NOMO-1 treated with DMSO at 0.1 percent for 48 hours (cell line): ENCODE measurements around the gene APBA2.
"Not testable (repeated sequence)": the region's sequence is repeated elsewhere in the genome, so short reads cannot be mapped to it uniquely, and the experiment has no call there.

Source experiments
- DNase-seq: peaks from one replicate; lab custom pipeline; 2025; ENCODE audit not compliant: unreplicated experiment; lab: John Stamatoyannopoulos, UW

The APBA2 gene

DNA sequence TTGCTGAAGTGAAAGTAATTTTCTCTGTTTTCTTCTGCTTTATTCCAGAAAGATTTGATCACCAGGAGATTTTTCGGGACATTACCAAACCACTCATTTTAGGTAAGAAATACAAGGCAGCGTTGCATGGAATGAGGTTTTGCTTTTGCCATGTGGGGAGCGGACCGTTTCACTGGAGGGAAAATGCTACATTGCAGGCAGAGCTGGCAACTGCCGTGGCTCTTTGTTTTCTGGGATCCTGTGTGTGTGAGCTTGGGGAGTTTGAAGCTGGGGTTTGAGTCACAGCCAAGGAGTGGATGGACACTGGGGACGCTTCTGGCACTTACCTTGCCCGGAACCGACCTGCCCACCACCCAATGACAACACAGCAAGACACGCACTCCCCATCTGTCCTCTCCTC, 109.9 kb downstream of the APBA2 start:
- no peak for DNase-seq

DNA sequence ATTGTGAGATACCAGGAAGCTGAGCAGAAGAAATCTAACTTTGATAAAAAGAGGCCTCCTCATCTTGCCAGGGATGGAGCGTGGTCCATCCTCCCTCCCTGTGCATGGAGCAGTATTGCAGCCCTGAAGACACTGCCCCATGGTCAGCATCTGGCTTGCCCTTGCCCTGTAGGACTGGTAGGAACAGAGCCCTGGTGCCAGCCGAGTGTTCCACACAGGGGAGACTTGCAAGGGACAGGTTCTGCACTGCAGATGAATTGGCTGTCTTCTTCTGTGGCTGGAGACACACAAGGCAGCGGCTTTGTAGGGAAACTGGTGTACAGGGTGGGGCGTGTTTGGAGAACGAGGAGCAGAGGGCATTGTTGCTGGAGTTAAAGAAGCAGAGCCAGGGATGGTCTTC, 110.5 kb downstream of the APBA2 start:
- no peak for DNase-seq

DNA sequence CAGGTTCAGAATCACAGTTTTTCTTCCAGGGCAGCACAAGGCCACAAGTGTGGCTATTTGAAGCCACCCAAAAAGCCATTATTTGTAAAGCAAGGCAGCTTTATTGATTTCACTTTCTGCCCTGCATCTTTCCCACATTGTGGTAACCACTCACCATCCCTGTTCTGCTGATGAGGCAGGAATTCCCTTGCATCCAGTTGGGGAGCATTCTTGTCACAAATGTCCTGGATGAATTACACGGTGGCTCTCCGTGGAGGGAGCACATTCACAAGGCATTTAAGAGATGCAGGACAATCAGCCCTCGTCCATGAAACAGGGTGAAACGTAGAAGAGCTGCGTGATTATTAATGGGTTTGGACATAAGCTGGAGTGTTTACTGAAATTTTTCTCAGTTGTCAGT, 111.2 kb downstream of the APBA2 start:
- no peak for DNase-seq

DNA sequence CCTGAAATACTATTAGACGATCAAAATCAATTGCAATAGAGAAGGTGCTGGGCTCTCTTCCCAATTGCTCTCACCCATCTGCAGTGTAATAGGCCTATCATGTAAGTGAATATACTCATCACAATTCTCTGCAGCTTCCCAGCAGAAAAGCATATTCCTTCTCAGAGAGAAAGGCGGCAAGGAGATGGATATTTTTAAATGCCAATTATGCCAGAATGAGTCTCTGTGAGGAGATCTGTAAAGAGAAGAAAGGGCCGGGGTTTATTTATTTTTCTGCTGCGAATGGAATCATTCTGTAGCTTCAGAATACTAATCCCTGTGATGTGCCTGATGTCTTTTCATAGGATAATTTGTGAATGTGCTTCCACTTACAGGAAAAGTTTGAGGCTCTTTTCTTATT, 112.0 kb downstream of the APBA2 start:
- DNase-seq: no peak

DNA sequence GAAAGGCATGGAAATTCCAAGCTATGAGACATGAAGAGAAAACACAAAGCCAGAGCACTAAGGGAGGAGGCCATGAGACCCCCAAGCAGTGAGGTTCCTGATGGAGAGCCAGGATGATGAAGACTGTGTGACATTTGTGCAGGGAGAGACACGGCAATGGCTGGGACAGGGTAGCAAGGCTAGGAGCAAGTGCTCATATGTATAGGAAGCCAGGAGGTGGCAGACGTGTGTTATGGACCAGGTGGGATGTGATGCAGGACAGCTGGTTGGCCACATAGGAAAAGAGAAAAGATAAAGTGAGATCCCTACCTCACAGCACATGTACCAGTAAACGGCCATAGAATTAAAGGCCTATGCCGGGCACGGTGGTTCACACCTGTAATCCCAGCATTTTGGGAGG, 112.7 kb downstream of the APBA2 start:
- no peak for DNase-seq

DNA sequence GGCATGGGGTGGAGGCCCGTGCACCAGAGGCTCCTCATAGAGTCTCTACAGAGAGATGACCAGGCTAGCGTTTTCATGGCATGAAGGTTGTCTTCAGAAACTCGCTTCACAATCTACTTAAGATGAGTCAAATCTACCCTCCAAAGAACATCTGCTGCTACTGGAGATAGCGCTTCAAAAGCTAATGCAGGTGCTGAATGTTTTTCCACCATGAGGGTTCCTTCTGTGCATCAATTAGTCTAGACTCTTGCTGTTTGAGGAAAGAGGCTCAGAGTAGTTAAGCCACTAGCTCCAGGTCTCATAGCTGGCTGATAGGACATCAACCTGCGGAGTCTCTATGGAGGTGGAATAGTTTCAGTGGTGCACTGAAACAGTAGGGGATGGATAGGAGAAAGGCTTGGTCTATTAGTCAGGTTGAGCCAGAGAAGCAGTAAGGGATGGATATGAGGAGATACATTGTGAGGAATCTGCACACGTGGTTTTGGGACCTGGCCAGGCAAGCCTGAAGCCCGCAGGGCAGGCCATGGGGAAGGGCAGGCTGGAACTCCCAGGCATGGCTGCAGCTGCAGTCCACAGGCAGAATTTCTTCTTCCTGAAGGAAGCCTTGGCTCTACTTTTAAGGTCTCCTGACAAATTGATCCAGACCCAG, 117.5 kb downstream of the APBA2 start:
- DNase-seq: no peak

DNA sequence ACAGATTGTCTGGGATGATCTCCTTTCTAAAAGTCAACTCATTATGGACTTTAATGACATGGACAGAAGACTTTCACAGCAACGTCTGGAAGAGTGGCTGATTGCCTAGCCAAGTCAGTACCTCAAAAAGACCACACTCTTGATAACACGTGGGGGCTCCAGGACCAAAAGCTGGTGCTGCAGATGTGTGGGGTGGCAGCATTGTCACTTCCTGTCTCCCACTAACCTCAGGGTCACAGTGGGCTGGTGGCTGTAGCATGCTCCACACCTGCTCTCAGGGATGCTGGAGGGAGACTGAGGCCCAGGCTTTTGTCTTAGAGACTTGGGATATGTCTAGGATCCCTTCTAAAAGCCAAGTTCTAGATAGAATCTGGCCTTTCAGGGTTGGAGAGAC, 118.1 kb downstream of the APBA2 start:
- DNase-seq: no peak

DNA sequence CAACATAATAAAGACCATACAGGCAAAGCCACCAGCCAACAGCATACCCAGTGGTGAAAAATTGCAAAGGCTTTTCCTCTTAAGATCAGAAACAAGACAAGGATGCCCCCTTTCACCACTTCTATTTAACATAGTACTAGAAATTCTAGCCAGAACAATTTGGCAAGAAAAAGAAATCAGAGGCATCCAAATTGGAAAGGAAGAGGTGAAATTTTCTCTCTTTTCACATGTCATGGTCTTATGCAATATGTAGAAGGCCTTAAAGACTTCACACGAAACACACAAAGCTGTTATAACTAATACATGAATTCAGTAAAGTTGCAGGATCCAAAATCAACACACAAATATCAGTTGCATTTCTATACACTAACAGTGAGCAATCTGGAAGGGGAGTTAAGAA, 120.2 kb downstream of the APBA2 start:
- DNase-seq: no peak

DNA sequence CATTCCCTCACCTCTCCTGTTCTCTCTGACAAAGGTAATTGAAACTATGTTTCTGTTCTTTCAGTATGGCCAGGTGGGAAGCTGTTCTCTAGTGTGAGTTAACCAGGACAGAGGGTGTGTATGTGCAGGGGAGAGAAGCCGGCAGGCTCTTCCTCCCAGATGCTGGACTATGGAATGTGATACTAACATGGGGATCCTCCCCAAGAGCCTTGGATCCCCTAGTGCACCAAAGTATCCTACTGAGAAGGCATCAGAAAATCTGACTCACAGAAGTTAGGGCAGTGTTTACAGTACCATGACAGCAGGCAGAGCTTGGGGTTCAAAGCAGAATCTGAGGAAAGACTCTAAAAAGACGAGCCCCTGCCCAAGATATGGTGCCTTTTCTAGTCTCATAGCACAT, 123.1 kb downstream of the APBA2 start:
- no peak for DNase-seq

DNA sequence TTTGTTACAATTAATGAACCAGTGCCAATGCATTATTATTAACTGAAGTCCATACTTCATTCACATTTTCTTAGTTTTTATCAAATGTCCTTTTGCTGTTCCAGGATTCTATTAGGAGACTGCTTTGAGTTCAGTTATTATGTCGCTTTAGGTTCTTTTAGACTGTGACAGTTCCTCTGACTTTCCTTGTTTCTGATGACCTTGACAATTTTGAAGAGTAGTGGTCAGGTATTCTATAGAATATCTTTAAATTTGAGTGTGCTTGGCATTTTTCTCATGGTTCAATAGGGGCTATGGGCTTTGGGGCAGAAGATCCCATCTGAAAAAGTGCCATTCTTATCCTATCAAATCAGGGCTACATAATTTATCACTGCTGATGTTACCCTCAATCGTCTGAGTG, 126.3 kb downstream of the APBA2 start:
- DNase-seq: no peak

DNA sequence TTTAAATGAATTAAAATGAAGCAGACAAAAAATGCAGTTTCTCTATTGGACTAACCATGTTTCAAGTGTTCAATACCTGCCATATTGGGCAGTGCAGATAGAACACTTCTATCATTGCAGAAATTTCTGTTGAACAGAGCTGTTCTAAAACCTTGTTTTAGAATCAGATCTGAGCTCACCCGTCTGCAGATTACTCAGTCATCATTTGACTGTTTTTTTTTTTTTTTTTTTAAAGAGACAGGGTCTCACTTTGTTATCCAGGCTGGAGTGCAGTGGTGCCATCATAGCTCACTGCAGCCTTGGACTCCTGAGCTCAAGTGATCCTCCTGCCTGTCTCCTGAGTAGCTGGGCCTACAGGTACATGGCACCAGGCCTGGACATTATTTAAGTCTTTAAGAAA, 128.7 kb downstream of the APBA2 start:
- no peak for DNase-seq

DNA sequence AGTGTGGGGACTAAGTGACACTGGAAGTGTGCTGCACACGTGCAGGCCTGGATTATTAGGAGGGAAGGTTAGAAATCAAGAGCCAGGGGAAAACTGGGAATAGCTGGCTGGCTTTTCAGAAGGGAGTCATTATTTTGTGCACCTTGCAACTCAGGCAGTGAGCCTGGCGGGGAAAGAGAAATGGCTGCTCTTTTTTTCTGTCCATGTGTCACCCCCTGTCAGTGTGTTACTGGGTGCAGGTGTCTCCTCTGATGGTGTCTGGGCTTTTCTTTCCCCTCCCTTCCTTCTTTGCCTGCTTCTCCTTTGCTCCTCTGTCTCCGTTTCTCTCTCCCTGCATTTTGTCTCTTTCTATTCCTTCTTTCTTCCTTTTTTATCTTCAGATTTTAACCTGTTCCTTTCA, 130.7 kb downstream of the APBA2 start:
- DNase-seq: no peak

DNA sequence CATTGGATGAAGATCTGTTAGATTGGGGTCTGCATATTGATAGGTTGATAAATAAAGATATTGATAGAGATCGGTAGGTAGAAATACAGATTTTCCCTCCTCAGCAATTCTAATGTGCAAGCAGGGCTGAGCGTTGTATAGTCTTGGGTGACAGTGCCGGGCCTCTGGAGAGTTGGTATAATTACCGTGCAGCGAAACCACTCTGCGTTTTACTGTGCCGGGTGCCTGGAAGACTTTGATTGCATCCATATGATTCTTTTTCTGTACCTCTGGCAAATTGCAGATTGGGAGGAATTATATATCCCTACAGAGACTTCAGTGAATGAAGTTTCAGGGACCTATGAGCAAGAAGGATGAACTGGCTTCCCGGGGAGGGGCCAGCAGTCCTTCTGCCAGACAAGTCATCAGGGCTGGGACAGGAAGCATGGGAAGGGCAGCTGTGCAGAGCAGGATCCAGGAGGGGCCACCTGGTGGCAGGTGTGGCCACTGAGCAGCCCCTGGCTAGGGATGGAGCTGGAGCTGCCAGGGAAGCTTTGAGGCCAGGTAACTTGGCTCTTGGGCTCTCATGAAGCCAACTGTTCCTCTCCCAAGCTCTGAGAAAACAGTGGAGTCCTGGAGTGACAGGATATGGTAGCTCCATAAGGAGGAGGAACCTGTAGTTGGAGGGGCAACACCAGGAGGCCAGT, 132.5 kb downstream of the APBA2 start:
- no peak for DNase-seq

DNA sequence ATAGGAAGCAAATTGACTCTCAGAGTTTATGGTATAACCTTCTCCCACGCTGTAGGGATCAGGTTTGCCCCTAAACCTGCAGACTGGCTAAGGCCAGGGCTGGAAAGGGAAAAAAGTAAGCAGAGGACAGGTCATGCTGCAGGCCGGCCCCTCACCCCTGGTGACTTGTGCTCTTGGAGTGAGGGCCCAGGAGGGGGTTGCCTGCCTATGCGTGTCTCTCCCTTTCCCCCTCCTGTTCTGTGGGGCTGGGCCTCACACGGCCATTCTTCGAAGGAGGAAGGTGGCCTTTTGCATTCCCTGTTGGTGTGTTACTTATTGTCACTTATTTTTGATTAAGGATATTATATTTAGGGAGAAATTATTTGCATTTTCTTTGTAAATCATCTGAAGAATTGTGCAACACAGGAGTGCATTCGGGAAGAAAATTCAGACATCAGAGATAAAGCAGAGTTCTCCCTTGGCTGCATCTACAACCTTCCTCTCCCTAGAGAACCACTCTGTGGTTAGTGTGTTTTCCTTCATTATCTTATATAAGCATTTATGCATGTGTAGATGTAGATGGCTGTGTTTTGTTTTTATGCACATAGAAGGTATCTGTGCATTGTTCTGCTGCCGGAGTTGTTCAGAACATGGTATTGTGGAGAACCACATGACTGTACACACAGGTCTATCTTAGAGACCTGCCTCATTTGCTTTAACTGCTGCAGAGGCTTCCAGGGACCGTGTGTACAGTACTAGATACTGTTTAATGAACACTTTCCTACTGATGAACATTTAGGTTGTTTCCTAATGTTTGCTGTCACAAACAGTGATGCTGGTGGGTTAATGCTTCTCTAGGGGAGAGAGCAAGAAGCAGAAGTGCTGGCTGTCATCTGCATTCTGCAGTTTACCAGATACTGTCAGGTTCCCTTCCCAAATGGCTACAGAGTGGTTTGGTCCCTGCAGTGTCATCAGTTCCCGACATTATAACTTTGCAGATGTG, 133.5 kb downstream of the APBA2 start:
- no peak for DNase-seq

DNA sequence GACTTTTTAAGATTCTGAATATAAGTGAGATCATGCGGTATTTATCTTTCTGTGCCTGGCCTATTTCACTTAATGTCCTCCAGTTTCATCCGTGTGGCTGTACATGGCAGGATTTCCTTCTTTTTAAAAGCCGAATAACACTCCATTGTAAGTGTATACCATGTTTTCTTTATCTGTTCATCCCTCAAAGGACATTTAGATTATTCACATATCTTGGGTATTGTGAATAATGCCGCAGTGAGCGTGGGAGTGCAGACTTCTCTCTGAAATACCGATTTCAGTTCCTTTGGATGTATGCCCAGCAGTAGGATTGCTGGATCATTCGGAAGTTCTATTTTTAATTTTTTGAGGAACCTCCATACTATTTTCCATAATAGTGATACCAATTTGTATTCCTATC, 136.1 kb downstream of the APBA2 start:
- DNase-seq: no peak

DNA sequence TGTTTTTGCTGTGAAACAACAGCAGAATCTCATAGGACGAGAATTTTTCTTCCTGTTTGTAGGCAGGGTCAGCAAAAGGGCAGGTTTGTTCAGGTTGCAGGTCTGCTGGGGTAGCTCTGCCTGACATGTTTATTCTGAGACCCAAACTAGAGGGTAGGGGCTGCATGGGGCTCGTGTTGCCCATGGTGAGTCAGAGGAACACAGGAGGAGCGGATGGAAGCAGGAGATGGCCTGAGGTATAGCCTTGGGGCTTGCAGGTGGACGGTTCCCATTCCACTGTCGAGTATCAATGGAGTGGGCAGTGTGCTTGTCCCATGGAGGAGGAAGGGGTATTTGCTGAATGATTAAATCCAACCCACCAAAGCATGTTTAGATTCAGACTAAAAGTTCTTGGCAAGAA, 138.9 kb downstream of the APBA2 start:
- no peak for DNase-seq

DNA sequence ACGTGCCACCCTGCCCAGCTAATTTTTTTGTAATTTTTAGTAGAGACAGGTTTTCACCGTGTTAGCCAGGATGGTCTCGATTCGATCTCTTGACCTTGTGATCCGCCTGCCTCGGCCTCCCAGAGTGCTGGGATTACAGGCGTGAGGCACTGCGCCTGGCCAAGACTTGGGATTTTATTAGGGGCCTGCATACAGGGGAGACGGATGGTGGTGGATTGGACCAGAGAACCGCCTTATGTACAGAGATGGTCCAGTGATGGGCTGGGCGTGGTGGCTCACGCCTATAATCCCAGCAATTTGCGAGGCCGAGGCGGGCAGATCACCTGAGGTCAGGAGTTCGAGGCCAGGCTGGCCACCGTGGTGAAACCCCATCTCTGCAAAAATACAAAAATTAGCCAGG, 139.6 kb downstream of the APBA2 start:
- DNase-seq: not testable (repeated sequence)

DNA sequence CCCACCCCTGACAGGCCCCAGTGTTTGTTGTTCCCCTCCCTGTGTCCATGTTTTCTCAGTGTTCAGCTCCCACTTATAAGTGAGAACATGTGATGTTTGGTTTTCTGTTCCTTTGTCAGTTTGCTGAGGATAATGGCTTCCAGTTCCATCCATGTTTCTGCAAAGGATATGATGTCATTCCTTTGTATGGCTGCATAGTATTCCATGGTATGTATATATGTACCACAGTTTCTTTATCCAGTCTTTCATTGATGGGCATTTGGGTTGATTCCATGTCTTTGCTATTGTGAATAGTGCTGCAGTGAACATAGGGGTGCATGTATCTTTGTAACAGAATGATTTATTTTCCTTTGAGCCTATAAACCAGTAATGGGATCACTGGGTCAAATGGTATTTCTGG, 142.4 kb downstream of the APBA2 start:
- not testable (repeated sequence) for DNase-seq

DNA sequence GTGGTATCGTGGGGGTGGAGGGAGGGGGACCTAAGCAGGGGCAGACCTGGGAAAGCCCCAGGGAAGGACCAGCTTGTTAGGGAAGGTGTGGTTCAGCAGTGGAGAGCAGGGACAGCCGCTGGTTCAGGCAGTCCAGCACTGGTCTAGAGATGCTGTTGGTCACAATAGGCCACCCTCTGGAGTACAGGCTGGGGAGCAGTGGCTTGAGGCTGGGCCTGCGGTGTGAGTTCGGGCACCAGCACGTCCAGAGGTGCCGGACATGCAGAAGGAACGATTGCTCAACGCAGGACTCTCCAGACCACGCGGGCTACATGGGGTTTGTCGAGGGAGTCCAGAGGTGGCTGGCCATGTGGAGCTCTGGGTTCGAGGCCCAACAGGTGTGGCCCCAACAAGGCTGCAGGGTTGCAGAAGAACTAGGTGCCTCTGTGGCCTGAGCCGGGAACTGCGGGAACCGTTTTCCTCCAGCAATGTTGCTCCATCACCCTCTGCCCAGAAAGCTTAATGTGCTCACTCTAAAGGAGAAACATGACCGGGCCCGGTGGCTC, 143.9 kb downstream of the APBA2 start:
- DNase-seq: no peak

DNA sequence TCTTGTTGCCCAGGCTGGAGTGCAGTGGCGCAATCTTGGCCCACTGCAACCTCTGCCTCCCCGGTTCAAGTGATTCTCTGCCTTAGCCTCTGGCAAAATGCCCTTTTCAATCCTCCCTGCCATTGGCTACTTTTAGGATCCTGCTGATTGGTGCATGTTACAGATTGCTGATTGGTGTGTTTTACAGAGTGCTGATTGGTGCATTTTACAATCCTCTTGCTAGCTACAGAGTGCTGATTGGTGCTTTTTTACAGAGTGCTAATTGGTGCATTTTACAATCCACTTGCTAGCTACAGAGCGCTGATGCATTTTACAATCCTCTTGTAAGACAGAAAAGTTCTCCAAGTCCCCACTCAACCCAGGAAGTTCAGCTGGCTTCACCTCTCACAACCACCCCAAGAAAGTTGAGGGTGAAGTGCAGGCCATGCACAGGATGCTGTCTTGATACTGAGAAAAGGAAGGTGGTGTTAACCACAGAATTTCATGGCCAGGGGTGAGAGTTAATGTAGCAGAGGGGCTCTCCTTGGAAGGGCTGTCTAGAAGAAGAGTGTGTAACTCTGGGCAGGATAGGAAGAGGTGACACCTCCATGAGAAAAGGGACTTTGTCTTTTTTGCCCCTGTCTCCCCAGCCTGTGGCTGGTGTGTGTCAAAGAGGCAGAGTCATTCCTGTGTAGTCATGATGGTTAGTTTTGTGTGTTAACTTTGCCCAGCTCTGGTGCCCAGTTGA, 145.9 kb downstream of the APBA2 start:
- no peak for DNase-seq

DNA sequence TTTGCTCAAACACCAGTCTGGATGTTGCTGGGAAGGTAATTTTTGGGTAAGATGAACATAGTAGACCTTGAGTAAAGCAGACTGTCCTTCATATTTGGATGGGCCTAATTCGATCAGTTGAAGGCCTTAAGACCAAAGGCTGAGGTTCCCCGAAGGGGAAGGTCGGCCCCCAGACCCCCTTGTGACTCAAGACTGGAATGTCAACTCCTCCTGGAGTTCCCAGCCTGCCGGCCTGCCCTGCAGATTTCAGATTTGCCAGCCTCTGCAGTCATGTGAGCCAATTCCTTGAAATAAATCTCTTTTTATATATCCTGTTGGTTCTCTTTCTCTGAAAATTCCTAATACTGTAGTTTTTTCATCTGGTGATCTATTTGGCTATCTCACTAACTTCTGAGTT, 146.5 kb downstream of the APBA2 start:
- no peak for DNase-seq
